Activated B cell treated with CpG ODN at 0.5 μM for 24 hours (primary cell): ENCODE data around the gene GPR156. TPM values are rescaled to one million over a fixed set of nuclear protein-coding genes. Genes with fewer than 3 reads are reported as not detected.
"Not testable (repeated sequence)": the region's sequence is repeated elsewhere in the genome, so short reads cannot be mapped to it uniquely, and the experiment has no call there.

Experiments used
- ATAC-seq: fragments of 200-7000 bp; cut with Tn5 transposase; one replicate; pipeline ENCODE4 v1.10.0; 2021; ENCODE audit warnings: low read depth, mild to moderate bottlenecking, moderate library complexity
- CTCF ChIA-PET: fragments of 350-600 bp; sonication (Branson Sonifier 250); formaldehyde crosslinking; loops from one replicate; lab custom pipeline; 2021; ENCODE audit warnings: antibody characterized with exemption; lab: Charles Lee
- POLR2A ChIA-PET: fragments of 350-600 bp; sonication (Branson Sonifier 250); formaldehyde crosslinking; loops from one replicate; lab custom pipeline; 2021; ENCODE audit warnings: antibody characterized with exemption; lab: Charles Lee
- DNase-seq: peaks from one replicate; pipeline ENCODE4 v3.0.0; 2022
- H3K27ac Mint-ChIP-seq: one replicate; pipeline ENCODE4 v1.8.0; 2020; ENCODE audit warnings: mixed read lengths
- H3K27me3 Mint-ChIP-seq: one replicate; pipeline ENCODE4 v1.8.0; 2021; ENCODE audit warnings: mixed read lengths
- H3K36me3 Mint-ChIP-seq: one replicate; pipeline ENCODE4 v1.8.0; 2021; ENCODE audit warnings: low read depth, mixed read lengths
- H3K4me1 Mint-ChIP-seq: one replicate; pipeline ENCODE4 v1.8.0; 2021; ENCODE audit warnings: mixed read lengths
- H3K4me3 Mint-ChIP-seq: one replicate; pipeline ENCODE4 v1.8.0; 2020; ENCODE audit warnings: mild to moderate bottlenecking, mixed read lengths
- H3K9me3 Mint-ChIP-seq: one replicate; pipeline ENCODE4 v1.8.0; 2020; ENCODE audit warnings: mixed read lengths
- intact Hi-C: fragments of 100-400 bp; cut with micrococcal nuclease; formaldehyde crosslinking; loops from one replicate; pipeline ENCODE4 v1.15.1; 2024
- total RNA-seq: library from RNA; stranded (reverse); gene quantifications from 2 replicates; pipeline ENCODE4 v1.2.3, GENCODE V29; 2022
- TF ChIP-seq, protein P1 (sequence below): fragments of 200-600 bp; IDR thresholded peaks from one replicate; pipeline ENCODE4 v1.8.0; 2022; ENCODE audit warnings: antibody characterized with exemption, mild to moderate bottlenecking

GPR156 gene
- total RNA-seq = 0.24 TPM in 2 replicates

DNA sequence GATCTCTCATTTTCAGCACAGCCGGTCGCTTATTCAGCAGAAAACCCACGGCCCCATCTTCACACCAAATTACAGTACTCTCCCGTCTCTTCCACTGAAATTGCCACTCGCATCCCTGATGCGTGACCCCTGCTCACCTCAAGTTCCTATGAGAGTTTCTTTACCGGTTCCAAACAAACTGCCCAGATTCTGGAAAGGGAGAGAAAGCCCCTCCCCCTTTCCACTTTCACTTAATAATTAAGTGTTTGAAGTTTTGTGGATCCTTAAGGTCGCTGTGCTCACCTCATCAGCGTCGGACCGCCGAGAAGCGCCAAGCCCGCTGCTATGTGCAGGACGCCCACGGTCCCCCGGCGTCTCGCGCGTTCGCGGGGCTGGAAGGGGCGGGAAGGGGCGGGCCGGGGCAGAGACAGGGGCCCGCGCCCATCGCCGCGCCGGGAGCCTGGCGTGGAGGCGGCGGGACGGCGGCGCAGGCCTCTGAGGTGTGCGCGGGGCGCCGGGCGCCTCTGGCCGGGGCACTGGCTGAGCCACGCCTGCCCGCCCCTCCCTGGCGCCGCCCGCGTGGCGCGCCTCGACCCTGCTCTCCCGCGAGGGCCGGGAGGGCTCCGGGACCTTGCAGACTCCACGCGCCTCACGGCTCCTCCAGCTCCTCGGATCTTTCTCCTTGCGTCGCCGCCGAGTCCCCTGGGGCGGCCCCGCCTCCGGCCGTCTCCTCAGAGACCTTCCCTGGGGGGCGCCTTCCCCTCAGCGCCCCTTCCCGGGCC is at the start of gene GPR156:
TSS of gene GPR156 (minus strand) at position 476 of the 761 bp plus-strand sequence. CDS start 41,124 bp downstream, outside the sequence.
- ATAC-seq = peak; percentile 14
- no peaks in the 10 kb centered on the region for H3K36me3 Mint-ChIP-seq
- peak within 1 kb of the TSS; percentile 25 for H3K4me3 Mint-ChIP-seq
- TF ChIP-seq, protein P1, sequence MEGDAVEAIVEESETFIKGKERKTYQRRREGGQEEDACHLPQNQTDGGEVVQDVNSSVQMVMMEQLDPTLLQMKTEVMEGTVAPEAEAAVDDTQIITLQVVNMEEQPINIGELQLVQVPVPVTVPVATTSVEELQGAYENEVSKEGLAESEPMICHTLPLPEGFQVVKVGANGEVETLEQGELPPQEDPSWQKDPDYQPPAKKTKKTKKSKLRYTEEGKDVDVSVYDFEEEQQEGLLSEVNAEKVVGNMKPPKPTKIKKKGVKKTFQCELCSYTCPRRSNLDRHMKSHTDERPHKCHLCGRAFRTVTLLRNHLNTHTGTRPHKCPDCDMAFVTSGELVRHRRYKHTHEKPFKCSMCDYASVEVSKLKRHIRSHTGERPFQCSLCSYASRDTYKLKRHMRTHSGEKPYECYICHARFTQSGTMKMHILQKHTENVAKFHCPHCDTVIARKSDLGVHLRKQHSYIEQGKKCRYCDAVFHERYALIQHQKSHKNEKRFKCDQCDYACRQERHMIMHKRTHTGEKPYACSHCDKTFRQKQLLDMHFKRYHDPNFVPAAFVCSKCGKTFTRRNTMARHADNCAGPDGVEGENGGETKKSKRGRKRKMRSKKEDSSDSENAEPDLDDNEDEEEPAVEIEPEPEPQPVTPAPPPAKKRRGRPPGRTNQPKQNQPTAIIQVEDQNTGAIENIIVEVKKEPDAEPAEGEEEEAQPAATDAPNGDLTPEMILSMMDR = no peak
- POLR2A ChIA-PET = no interaction called here
- no peak within 1 kb of the TSS for H3K27ac Mint-ChIP-seq
- intact Hi-C loops = no loop called here
- DNase-seq = no peak
- peaks cover 4% of the 10 kb centered on the region for H3K4me1 Mint-ChIP-seq
- H3K9me3 Mint-ChIP-seq = no peaks in the 10 kb centered on the region
- CTCF ChIA-PET = no interaction called here
- H3K27me3 Mint-ChIP-seq = peaks cover 45% of the 10 kb centered on the region

DNA sequence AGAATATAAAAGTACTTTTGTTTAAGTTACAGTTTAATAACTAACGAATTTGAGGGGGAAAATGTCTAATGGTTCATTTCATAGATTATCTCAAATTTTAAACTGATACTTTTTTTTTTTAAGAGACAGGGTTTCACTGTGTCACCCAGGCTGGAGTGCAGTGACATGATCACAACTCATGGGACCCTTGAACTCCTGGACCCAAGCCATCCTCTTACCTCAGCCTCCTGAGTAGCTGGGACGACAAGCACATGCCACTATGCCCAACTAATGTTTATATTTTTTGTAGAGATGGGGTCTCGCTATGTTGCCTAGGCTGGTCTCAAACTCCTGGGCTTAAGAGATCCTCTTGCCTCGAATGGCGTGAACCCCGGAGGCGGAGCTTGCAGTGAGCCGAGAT is 47.6 kb upstream of the GPR156 start:
- Mint-ChIP-seq H3K27ac (no peak overlapping the region), H3K36me3 (peaks cover 66% of the 10 kb centered on the region), H3K4me1 (peaks cover 4% of the 10 kb centered on the region), H3K4me3 (no peak overlapping the region), H3K27me3 (no peaks in the 10 kb centered on the region), H3K9me3 (no peaks in the 10 kb centered on the region)
- TF ChIP-seq, protein P1 = no peak
- ChIA-PET POLR2A (no interaction called here), CTCF (no interaction called here)
- ATAC-seq = no peak
- intact Hi-C loops = no loop called here
- DNase-seq = no peak

DNA sequence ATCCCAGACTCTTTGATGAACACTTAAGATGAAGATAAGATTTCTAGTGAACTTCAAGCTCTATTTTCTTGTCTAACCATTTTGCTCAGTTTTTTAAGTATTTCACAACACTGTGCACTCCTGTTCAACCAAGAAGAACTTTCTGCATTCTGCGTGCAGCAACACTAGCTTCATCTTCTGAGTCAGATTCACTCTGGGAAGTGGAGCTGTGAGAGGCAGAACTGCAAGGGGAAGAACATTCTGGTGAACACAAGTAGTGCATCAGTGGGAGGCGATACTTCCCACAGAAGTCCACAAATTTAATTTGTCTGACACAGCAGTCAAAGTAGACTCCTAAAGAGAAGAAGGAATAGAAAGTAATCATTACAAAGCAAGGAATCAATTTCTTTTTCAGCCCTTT is 46.1 kb upstream of the GPR156 start:
- H3K36me3 Mint-ChIP-seq = peaks cover 71% of the 10 kb centered on the region
- TF ChIP-seq, protein P1 = no peak
- ATAC-seq = no peak
- H3K27ac Mint-ChIP-seq = no peak overlapping the region
- intact Hi-C loops = no loop called here
- no peaks in the 10 kb centered on the region for H3K9me3 Mint-ChIP-seq
- H3K27me3 Mint-ChIP-seq = no peaks in the 10 kb centered on the region
- H3K4me3 Mint-ChIP-seq = no peak overlapping the region
- CTCF ChIA-PET = no interaction called here
- POLR2A ChIA-PET = interaction anchor here (0.7 kb wide), 1 partner anchor 18 kb away, joined by 4 read pairs; the partner anchor contains the start of gene LRRC58
- DNase-seq = no peak
- H3K4me1 Mint-ChIP-seq = peaks cover 2% of the 10 kb centered on the region

DNA sequence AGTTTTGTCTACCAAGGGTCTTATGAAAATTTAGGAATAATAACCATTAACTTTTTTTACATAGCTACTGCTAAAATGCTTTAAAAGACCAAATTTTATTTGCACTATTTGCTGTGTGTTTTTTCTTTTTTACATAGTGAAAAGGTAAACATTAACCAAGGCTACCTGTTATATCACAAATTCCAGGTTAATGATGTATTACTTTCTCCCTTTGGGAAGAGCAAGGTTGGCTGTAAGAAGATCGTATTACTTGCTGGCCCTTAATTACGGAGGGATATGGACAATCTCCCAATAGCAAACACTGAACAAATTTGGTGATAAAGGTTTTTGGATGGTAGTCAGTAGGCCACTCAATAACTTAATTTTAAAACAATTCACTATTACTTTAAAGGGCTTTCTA is 41.8 kb upstream of the GPR156 start:
- Mint-ChIP-seq H3K27me3 (no peaks in the 10 kb centered on the region), H3K4me1 (peaks cover 12% of the 10 kb centered on the region), H3K4me3 (no peak overlapping the region), H3K36me3 (peaks cover 54% of the 10 kb centered on the region), H3K9me3 (no peaks in the 10 kb centered on the region), H3K27ac (no peak overlapping the region)
- CTCF ChIA-PET = no interaction called here
- POLR2A ChIA-PET = no interaction called here
- ATAC-seq (no peak), DNase-seq (no peak)
- intact Hi-C loops = no loop called here
- TF ChIP-seq, protein P1 = no peak

DNA sequence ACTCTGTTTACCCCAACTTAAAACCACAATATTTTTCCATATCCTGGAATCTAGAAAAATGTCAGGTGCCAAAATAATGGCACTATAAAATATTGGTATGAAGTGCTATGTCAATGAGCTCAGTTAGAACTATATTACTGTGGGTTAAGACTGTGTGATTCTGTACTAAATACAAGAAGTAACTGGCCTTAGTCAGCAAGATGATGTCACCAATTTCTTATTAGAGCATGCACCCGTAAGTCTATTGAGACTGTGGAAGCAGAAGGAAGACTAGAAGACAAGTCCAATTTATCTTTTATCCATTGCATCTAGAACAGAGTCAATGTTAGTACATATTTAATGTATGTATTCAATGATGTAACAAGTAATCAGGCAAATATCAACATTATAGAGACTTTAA is 39.2 kb upstream of the GPR156 start:
- peak overlapping the region; percentile 37 for H3K27ac Mint-ChIP-seq
- TF ChIP-seq, protein P1 = no peak
- no peak for DNase-seq
- ATAC-seq = no peak
- H3K4me1 Mint-ChIP-seq = peaks cover 12% of the 10 kb centered on the region
- POLR2A ChIA-PET = no interaction called here
- CTCF ChIA-PET = no interaction called here
- H3K9me3 Mint-ChIP-seq = peaks cover 4% of the 10 kb centered on the region
- intact Hi-C loops = no loop called here
- no peak overlapping the region for H3K4me3 Mint-ChIP-seq
- H3K36me3 Mint-ChIP-seq = peaks cover 36% of the 10 kb centered on the region
- H3K27me3 Mint-ChIP-seq = no peaks in the 10 kb centered on the region

DNA sequence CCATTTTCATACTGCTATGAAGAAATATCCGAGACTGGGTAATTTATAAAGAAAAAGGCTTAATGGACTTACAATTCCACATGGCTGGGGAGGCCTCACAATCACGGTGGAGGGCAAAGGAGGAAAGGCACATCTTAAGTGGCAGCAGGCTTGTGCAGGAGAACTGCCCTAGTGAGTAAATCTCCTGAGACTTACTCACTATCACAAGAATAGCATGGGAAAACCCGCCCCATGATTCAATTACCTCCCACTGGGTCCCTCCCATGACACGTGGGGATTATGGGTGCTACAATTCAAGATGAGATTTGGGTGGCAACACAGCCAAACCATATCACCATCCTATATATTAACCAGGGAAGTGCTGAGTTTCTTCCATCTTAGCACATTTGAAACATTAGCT is 38.7 kb upstream of the GPR156 start:
- H3K4me3 Mint-ChIP-seq, intact Hi-C loops, DNase-seq, H3K9me3 Mint-ChIP-seq, CTCF ChIA-PET, H3K27me3 Mint-ChIP-seq, POLR2A ChIA-PET: not testable (repeated sequence)
- Mint-ChIP-seq H3K36me3 (peaks cover 34% of the 10 kb centered on the region), H3K27ac (peak overlapping the region; percentile 35), H3K4me1 (peaks cover 12% of the 10 kb centered on the region)
- ATAC-seq = peak; percentile 76
